BJ (cell line): ENCODE measurements around the gene ZPLD1. TPM values are rescaled to one million over a fixed set of nuclear protein-coding genes. Genes with fewer than 3 reads are reported as not detected.

Experiments used
- CTCF ChIA-PET: fragments of 350-600 bp; formaldehyde crosslinking; extraction: SDS; loops from one replicate; lab custom pipeline; 2021; ENCODE audit warnings: antibody characterized with exemption, inconsistent platforms; lab: Yijun Ruan, JAX
- POLR2A ChIA-PET: fragments of 300-600 bp; sonication (Branson Sonifier 250); formaldehyde crosslinking; extraction: SDS; loops from one replicate; lab custom pipeline; 2021; ENCODE audit warnings: antibody characterized with exemption; lab: Charles Lee
- DNase-seq: peaks from one replicate; pipeline ENCODE4 v3.0.0-alpha.2; 2011; ENCODE audit warnings: low read depth
- H3K27me3 ChIP-seq: 2 replicates; pipeline ENCODE4 v1.6.0; 2011; ENCODE audit warnings: low read length; ENCODE audit not compliant: control insufficient read depth, insufficient read depth
- H3K36me3 ChIP-seq: 2 replicates; pipeline ENCODE4 v1.5.1; 2011; ENCODE audit warnings: low read length; ENCODE audit not compliant: control insufficient read depth, insufficient read depth
- H3K4me3 ChIP-seq: 2 replicates; pipeline ENCODE4 v1.5.1; 2011; ENCODE audit warnings: low read depth, mild to moderate bottlenecking, control low read depth, low read length
- CTCF ChIP-seq: IDR thresholded peaks from 2 replicates; pipeline ENCODE4 v1.5.1; 2011; ENCODE audit warnings: low read depth, mild to moderate bottlenecking, control low read depth, inconsistent platforms, low read length, moderate library complexity; ENCODE audit not compliant: insufficient read depth
- polyA plus RNA-seq: library from polyadenylated mRNA; depleted of rRNA; stranded (reverse); fragments of >200 nt; gene quantifications from 2 replicates; pipeline ENCODE4 v1.2.3, GENCODE V29; 2011

ZPLD1 gene
- polyA plus RNA-seq, 1 experiment: not detected

- Histone ChIP-seq H3K4me3 (no peak overlapping the region), H3K27me3 (no peaks in the 10 kb centered on the region), H3K36me3 (no peaks in the 10 kb centered on the region)
- POLR2A ChIA-PET: no interaction called here
- DNase-seq: no peak
- CTCF ChIA-PET: interaction anchor here (1.2 kb wide), 1 partner anchor 16 kb away, joined by 3 read pairs; no protein-coding TSS in a partner anchor
- TF ChIP-seq CTCF: no peak
Observed at GRCh38 chr3:102454181-102454580, 19.4 kb downstream of the ZPLD1 start.

- H3K27me3 ChIP-seq: no peaks in the 10 kb centered on the region
- CTCF ChIA-PET: no interaction called here
- TF ChIP-seq CTCF: no peak
Observed at GRCh38 chr3:102457644-102458043, 22.8 kb downstream of the ZPLD1 start.

GRCh38 chr3:102460579-102460978 lies 25.8 kb downstream of the ZPLD1 start:
- no peak for DNase-seq
- Histone ChIP-seq H3K27me3 (no peaks in the 10 kb centered on the region), H3K36me3 (no peaks in the 10 kb centered on the region), H3K4me3 (no peak overlapping the region)
- CTCF ChIA-PET: no interaction called here
- no peak for TF ChIP-seq CTCF
- POLR2A ChIA-PET: no interaction called here

More at GRCh38 chr3:102457644-102458043, 22.8 kb downstream of the ZPLD1 start:
- no peak overlapping the region for H3K4me3 ChIP-seq
- no peak for DNase-seq
- POLR2A ChIA-PET: no interaction called here
- no peaks in the 10 kb centered on the region for H3K36me3 ChIP-seq

- DNase-seq: no peak
- H3K36me3 ChIP-seq: no peaks in the 10 kb centered on the region
- no peaks in the 10 kb centered on the region for H3K27me3 ChIP-seq
- ChIA-PET CTCF (no interaction called here), POLR2A (no interaction called here)
- H3K4me3 ChIP-seq: no peak overlapping the region
- no peak for TF ChIP-seq CTCF
Observed at GRCh38 chr3:102464261-102464660, 29.4 kb downstream of the ZPLD1 start.

GRCh38 chr3:102466001-102466400 lies 31.2 kb downstream of the ZPLD1 start:
- Histone ChIP-seq H3K36me3 (no peaks in the 10 kb centered on the region), H3K27me3 (no peaks in the 10 kb centered on the region), H3K4me3 (no peak overlapping the region)
- no peak for DNase-seq
- POLR2A ChIA-PET: no interaction called here
- CTCF ChIA-PET: no interaction called here
- TF ChIP-seq CTCF: no peak
